GM18499 (cell line): ENCODE data around the gene FUNDC1.

Experiments used
- ATAC-seq: cut with Tn5 transposase; IDR thresholded peaks from one replicate; pipeline ENCODE4 v1.9.1; 2021; ENCODE audit warnings: moderate number of reproducible peaks; ENCODE audit not compliant: insufficient read depth, unreplicated experiment

FUNDC1 gene

DNA sequence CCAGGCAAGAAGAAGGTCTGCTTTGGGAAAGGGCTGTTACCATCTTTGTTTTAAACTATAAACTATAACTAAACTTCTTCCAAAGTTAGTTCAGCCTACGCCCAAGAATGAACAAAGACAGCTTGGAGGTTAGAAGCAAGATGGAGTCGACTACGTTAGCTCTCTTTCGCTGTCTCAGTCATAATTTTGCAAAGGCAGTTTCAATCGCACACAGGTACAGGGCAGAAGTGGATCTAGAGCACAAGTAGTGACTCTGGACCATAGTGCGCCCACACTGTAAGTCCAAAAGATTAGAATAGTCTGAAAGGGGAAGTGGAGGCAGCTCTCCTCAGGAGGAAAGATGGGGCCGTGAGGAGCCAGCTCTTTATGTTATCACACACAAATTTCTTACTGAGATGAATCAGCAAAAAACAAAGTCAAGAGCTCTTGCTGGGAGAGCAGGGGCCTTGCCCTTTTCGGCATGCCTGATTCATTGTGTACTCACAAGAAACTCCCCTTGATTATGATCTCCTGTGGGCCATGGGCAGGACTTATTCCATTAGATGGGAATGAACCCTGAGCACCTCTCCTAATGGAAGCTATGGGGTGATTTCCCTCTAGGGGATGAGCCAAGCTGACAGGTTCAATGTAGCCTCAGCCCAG, 58.6 kb downstream of the FUNDC1 start:
- ATAC-seq: no peak

DNA sequence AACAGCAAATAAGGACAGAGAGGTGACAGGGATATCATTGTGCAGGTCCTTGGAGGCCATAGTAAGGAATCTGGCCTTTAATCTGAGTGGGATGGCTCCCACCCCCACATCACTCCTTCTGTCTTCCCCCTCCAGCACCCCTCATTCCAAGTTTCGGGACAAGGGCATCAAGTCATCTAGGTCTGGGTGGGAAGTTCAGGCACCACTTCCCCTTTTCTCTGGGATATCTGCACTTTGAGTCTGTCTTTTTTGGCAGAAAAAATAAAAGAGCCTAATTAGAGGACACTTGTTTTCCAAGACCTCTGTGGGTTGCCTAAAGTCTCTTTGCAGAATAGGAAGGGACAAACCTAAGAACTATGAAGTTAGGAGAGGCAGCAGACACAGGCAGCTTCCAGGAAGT, 60.1 kb downstream of the FUNDC1 start:
- no peak for ATAC-seq

DNA sequence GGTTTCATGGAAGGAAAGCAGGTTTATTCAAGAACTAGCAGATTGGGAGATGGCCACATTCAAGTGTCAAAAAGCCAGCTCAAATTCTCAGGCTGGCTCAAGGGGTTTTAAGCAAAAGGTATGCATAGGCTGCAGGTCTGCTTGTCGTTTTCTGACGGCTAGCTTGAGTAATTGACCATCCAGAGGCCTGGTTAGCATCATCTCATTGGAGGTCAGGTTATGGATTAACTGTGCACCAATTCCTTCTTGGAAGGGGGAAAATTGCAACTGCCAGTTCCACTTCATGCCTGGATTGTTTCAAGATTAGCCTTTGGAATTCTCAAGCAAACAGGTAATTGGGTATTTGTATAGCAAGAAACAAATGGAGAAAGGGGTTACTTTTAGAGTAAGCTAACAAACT, 62.1 kb downstream of the FUNDC1 start:
- ATAC-seq: no peak

DNA sequence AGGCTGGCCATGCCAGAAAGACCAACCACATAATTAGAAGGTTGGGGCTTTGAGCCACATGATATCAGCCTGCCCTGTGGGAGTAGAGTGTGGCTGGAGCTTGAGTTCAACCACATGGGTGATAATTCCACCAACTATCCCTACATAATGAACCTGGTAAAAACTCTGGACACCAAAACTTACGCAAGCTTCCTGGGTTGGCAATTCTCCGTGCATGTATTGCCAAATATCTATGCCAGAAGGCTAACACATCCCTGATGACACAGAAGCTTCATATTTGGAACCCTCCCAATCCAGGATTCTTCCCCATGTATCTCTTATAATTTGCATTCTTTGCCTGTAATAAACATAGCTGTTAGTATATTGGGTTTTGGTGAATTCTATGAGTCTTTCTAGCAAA, 68.2 kb downstream of the FUNDC1 start:
- no peak for ATAC-seq
